ENCODE data around the gene BMERB1.

DNA sequence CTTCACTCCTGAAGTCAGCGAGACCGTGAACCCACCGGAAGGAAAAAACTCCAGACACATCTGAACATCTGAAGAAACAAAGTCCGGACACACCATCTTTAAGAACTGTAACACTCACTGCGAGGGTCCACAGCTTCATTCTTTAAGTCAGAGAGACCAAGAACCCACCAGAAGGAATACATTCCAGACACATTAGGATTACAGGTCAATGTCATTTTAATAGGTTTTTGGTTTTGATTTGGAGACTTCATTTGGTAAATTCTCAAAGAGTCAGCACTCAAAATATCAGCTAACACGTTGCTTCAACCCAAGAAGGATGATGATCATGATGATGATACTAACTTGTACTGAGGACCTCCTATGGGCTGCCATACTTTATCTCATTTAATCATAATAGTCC, 7.6 kb upstream of the BMERB1 start:
- TF ChIP-seq, protein P1, sequence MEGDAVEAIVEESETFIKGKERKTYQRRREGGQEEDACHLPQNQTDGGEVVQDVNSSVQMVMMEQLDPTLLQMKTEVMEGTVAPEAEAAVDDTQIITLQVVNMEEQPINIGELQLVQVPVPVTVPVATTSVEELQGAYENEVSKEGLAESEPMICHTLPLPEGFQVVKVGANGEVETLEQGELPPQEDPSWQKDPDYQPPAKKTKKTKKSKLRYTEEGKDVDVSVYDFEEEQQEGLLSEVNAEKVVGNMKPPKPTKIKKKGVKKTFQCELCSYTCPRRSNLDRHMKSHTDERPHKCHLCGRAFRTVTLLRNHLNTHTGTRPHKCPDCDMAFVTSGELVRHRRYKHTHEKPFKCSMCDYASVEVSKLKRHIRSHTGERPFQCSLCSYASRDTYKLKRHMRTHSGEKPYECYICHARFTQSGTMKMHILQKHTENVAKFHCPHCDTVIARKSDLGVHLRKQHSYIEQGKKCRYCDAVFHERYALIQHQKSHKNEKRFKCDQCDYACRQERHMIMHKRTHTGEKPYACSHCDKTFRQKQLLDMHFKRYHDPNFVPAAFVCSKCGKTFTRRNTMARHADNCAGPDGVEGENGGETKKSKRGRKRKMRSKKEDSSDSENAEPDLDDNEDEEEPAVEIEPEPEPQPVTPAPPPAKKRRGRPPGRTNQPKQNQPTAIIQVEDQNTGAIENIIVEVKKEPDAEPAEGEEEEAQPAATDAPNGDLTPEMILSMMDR (IDR thresholded peaks at IDR 0.05) = no peak
- TF ChIP-seq, protein P2, sequence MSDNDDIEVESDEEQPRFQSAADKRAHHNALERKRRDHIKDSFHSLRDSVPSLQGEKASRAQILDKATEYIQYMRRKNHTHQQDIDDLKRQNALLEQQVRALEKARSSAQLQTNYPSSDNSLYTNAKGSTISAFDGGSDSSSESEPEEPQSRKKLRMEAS (CRISPR knock-in tag; IDR thresholded peaks at IDR 0.05) = no peak
- TF ChIP-seq, protein P3, sequence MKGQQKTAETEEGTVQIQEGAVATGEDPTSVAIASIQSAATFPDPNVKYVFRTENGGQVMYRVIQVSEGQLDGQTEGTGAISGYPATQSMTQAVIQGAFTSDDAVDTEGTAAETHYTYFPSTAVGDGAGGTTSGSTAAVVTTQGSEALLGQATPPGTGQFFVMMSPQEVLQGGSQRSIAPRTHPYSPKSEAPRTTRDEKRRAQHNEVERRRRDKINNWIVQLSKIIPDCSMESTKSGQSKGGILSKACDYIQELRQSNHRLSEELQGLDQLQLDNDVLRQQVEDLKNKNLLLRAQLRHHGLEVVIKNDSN (CRISPR knock-in tag; IDR thresholded peaks at IDR 0.05) = no peak
- TF ChIP-seq CREB1 (CRISPR knock-in tag; IDR thresholded peaks at IDR 0.05) (no peak), MYBL2 (CRISPR knock-in tag; IDR thresholded peaks at IDR 0.05) (no peak), ZNF138 (CRISPR knock-in tag; conservative IDR thresholded peaks at IDR 0.05) (no peak), NFE2L1 (CRISPR knock-in tag; IDR thresholded peaks at IDR 0.05) (no peak), SMAD4 (CRISPR knock-in tag; IDR thresholded peaks at IDR 0.05) (no peak), NFYB (CRISPR knock-in tag; conservative IDR thresholded peaks at IDR 0.05; ENCODE audit: low read depth) (no peak), FOXJ3 (CRISPR knock-in tag; IDR thresholded peaks at IDR 0.05; ENCODE audit: borderline replicate concordance) (no peak), TCF7 (CRISPR knock-in tag; IDR thresholded peaks at IDR 0.05; ENCODE audit: low read depth) (no peak)
- TF ChIP-seq, protein P4, sequence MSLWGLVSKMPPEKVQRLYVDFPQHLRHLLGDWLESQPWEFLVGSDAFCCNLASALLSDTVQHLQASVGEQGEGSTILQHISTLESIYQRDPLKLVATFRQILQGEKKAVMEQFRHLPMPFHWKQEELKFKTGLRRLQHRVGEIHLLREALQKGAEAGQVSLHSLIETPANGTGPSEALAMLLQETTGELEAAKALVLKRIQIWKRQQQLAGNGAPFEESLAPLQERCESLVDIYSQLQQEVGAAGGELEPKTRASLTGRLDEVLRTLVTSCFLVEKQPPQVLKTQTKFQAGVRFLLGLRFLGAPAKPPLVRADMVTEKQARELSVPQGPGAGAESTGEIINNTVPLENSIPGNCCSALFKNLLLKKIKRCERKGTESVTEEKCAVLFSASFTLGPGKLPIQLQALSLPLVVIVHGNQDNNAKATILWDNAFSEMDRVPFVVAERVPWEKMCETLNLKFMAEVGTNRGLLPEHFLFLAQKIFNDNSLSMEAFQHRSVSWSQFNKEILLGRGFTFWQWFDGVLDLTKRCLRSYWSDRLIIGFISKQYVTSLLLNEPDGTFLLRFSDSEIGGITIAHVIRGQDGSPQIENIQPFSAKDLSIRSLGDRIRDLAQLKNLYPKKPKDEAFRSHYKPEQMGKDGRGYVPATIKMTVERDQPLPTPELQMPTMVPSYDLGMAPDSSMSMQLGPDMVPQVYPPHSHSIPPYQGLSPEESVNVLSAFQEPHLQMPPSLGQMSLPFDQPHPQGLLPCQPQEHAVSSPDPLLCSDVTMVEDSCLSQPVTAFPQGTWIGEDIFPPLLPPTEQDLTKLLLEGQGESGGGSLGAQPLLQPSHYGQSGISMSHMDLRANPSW (CRISPR knock-in tag; conservative IDR thresholded peaks at IDR 0.05; ENCODE audit: low read depth) = no peak
- TF ChIP-seq, protein P5, sequence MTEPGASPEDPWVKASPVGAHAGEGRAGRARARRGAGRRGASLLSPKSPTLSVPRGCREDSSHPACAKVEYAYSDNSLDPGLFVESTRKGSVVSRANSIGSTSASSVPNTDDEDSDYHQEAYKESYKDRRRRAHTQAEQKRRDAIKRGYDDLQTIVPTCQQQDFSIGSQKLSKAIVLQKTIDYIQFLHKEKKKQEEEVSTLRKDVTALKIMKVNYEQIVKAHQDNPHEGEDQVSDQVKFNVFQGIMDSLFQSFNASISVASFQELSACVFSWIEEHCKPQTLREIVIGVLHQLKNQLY (CRISPR knock-in tag; IDR thresholded peaks at IDR 0.05) = no peak
- TF ChIP-seq, protein P6, sequence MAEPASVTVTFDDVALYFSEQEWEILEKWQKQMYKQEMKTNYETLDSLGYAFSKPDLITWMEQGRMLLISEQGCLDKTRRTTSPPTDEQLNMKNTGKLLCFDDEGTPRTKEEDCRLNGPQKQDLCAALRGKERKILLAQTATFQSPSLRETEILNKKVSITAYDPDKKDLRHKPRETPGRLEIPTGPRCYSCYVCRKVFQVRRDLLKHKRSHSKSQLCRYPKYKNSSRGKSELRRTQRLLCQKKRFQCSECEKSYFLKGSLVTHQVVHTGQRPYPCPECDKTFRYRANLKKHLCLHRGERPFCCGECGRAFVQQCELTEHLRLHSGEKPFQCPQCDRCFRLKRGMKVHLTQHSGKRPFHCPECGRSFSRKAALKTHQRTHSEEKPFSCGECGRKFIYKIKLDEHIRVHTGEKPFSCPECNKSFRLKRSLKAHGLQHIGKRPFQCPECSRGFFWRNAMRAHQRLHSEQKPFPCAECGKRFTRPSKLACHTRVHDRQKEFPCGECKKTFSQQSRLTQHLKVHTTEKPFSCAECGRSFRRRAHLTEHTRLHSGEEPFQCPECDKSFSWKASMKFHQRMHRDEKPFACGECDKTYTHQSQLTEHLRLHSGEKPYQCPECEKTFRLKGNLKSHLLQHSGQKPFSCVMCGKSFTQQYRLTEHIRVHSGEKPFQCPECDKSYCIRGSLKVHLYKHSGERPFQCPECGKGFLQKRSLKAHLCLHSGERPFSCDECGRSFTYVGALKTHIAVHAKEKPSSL (CRISPR knock-in tag; conservative IDR thresholded peaks at IDR 0.05) = no peak
